Measurements from ENCODE around the gene SIK3.
A peak's percentile ranks its signal among the peaks of the same experiment; 100 is the strongest.

Gene SIK3

GRCh38 chr11:116864531-116864930 is 233.7 kb downstream of the SIK3 start:
- no peak for DNase-seq (ENCODE audit: low read depth)

GRCh38 chr11:116862951-116863350 is 235.3 kb downstream of the SIK3 start:
- DNase-seq (ENCODE audit: low read depth) = no peak

GRCh38 chr11:116862185-116862584 is 236.0 kb downstream of the SIK3 start:
- no peak for DNase-seq (ENCODE audit: low read depth)

- no peak for DNase-seq (ENCODE audit: low read depth)
Measured at GRCh38 chr11:116861539-116861938, 236.7 kb downstream of the SIK3 start.

GRCh38 chr11:116860303-116860702 is 237.9 kb downstream of the SIK3 start:
- no peak for DNase-seq (ENCODE audit: low read depth)

GRCh38 chr11:116859175-116859574 is 239.1 kb downstream of the SIK3 start:
- DNase-seq (ENCODE audit: low read depth) = no peak

GRCh38 chr11:116857936-116858335 is 240.3 kb downstream of the SIK3 start:
- no peak for DNase-seq (ENCODE audit: low read depth)

- DNase-seq (ENCODE audit: low read depth) = no peak
Measured at GRCh38 chr11:116857316-116857715, 240.9 kb downstream of the SIK3 start.

GRCh38 chr11:116856423-116856822 is 241.8 kb downstream of the SIK3 start:
- DNase-seq (ENCODE audit: low read depth) = no peak

- DNase-seq (ENCODE audit: low read depth) = no peak
Measured at GRCh38 chr11:116855413-116855812, 242.8 kb downstream of the SIK3 start.

- peak; percentile 25 for DNase-seq (ENCODE audit: low read depth)
Measured at GRCh38 chr11:116853461-116854073, 244.7 kb downstream of the SIK3 start.

- DNase-seq (ENCODE audit: low read depth) = no peak
Measured at GRCh38 chr11:116852261-116853031, 245.8 kb downstream of the SIK3 start.

GRCh38 chr11:116851626-116852025 is 246.6 kb downstream of the SIK3 start:
- DNase-seq (ENCODE audit: low read depth) = peak; percentile 41

- no peak for DNase-seq (ENCODE audit: low read depth)
Measured at GRCh38 chr11:116849486-116849885, 248.7 kb downstream of the SIK3 start.

GRCh38 chr11:116849060-116849459 is 249.2 kb downstream of the SIK3 start:
- DNase-seq (ENCODE audit: low read depth) = no peak

GRCh38 chr11:116847612-116848011 is 250.6 kb downstream of the SIK3 start:
- no peak for DNase-seq (ENCODE audit: low read depth)

- no peak for DNase-seq (ENCODE audit: low read depth)
Measured at GRCh38 chr11:116844722-116845121, 253.5 kb downstream of the SIK3 start.

- no peak for DNase-seq (ENCODE audit: low read depth)
Measured at GRCh38 chr11:116843661-116844060, 254.6 kb downstream of the SIK3 start.

GRCh38 chr11:116842909-116843308 is 255.3 kb downstream of the SIK3 start:
- no peak for DNase-seq (ENCODE audit: low read depth)

GRCh38 chr11:116842117-116842516 is 256.1 kb downstream of the SIK3 start:
- no peak for DNase-seq (ENCODE audit: low read depth)

GRCh38 chr11:116840746-116841296 is 257.4 kb downstream of the SIK3 start:
- DNase-seq (ENCODE audit: low read depth) = no peak

GRCh38 chr11:116840224-116840745 is 257.9 kb downstream of the SIK3 start:
- no peak for DNase-seq (ENCODE audit: low read depth)
